HG03439 (cell line): ENCODE results near the gene MYO3B.
"Not testable (repeated sequence)": the region's sequence is repeated elsewhere in the genome, so short reads cannot be mapped to it uniquely, and the experiment has no call there.

Experiments used
- ATAC-seq: cut with Tn5 transposase; IDR thresholded peaks from one replicate; pipeline ENCODE4 v1.9.1; 2021; ENCODE audit warnings: mild to moderate bottlenecking, moderate library complexity; ENCODE audit not compliant: unreplicated experiment

MYO3B gene

GRCh38 chr2:170401187-170401586 is 223.2 kb downstream of the MYO3B start:
- ATAC-seq: no peak

DNA sequence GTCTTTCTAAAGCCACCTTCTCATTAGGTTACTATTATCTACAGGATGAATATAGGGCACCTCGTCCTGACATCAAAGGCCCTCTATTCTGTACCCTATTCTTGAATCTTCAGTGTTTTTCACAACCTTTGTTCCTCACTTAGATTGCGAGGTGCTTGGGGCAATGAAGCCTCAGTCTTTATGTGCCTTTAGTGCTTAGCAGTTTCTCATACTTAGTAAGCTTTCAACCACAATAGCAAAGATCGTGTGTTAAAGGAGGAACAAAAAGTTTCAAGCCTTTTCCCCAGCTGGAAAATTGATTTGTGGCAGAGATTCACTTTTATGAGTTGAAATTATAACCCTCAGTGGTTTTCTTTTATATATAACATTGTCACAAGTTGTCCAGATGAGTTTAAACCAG is 226.9 kb downstream of the MYO3B start:
- no peak for ATAC-seq

DNA sequence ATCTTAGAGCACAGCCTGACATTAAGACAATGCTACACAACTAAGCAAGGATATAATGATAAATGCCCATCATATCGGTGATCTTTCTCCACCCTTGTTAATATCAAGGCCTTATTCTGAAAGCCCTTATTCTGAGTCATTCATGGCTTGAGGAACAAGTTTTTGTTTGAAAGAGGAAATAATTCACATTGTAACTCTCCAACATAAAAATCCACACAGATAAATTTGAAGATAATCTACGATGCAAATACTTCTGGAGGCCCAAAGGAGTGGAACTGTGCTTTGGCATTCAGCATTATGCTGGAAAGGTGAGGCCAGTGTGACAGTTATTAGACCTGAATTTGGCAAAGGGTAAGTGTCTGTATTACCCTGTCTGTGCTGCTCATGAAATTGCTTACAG is 227.4 kb downstream of the MYO3B start:
- no peak for ATAC-seq

- ATAC-seq: no peak
Observed at GRCh38 chr2:170408461-170409163, 230.7 kb downstream of the MYO3B start.

DNA sequence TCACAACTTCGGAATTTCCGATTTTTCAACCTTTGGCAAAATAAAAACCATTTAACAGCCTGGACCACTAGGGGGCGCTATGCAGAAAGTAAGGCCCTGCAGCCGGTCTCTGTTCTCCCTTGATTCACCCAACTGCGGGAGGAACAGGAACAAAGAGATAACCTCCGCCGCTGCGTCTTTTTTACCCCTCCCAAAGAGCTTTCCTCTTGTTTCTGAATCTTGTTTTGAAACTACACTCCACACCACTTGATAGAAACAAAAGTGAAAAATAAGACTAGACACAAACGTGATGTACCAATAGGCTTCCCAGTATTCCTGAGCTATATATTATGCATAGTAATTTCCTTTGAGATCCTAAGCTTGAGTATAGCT is 231.2 kb downstream of the MYO3B start:
- ATAC-seq: no peak

- no peak for ATAC-seq
Observed at GRCh38 chr2:170411660-170412059, 233.7 kb downstream of the MYO3B start.

DNA sequence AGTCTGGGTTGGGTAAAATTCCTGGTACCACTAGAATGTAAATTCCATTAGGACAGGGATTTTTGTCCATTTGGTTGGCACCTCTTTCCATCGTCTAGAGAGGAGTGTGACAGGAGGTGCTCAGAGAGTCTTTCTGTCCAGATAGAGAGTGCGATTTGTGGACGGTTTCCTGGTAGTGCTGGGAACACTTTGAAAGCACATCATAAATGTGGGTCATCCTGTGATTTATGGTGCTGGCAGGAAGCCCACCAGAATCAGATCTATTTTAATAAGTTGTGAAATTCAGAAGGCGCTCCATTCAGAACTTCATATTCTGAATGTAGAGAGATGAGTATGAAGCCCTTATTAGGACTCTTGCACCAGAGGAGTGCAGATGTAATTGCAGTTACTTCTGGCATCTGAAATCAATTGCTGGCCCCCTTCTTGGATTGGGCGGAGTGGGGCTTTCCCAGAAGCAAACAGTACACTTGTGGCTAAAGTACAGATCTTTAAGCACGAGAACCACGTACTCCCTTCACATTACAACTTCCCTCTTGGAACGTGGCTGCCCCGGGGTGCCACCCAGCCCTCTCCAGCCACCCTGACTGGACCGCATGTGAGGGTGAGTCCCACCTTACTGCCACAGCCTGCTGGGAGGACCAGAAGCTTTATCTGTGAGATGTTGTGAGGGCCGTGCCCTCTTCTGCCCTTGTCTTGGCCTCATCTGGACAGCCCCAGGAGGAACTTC is 243.2 kb downstream of the MYO3B start:
- ATAC-seq: no peak

GRCh38 chr2:170423919-170424318 is 246.0 kb downstream of the MYO3B start:
- ATAC-seq: no peak

GRCh38 chr2:170425281-170425751 is 247.4 kb downstream of the MYO3B start:
- no peak for ATAC-seq

GRCh38 chr2:170428868-170429267 is 250.9 kb downstream of the MYO3B start:
- ATAC-seq: no peak

- no peak for ATAC-seq
Observed at GRCh38 chr2:170432823-170433222, 254.9 kb downstream of the MYO3B start.

DNA sequence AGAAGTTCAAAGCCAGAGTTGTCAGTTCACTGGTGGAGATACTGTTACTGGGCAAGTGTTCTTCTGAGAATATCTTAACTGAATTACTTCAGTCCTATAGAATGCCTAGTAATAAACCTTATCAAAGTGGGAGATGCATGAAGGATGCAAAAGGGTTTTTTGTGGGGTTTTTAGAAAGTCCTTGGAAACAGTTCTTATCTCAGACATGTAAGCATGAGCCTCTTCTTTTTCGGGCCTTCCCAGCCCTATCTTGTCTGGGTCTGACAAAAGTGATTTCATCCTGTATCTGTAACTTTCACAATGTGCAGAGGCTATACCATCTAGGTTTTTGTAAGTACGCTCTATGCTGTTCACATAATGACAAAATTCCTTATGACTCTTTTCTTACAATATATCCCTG is 255.5 kb downstream of the MYO3B start:
- no peak for ATAC-seq

DNA sequence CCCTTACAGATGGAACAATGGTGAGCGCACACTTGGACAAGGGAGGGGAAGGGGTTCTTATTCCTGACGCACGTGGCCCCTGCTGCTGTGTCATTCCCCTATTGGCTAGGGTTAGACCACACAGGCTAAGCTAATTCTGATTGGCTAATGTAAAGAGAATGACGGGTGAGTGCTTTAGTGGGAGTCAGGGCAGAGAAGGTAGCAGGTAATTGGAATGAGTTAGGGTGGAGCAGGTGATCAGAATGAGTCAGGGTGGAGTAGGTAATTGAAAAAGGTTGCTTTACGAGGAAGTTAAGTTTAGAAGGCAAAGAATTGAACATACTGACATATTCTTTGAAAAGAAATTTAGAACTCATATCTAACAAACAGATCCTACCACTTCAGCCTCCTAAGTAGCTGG is 256.4 kb downstream of the MYO3B start:
- ATAC-seq: not testable (repeated sequence)

- no peak for ATAC-seq
Observed at GRCh38 chr2:170434900-170435621, 257.1 kb downstream of the MYO3B start.

GRCh38 chr2:170436077-170436943 is 258.4 kb downstream of the MYO3B start:
- ATAC-seq: no peak

DNA sequence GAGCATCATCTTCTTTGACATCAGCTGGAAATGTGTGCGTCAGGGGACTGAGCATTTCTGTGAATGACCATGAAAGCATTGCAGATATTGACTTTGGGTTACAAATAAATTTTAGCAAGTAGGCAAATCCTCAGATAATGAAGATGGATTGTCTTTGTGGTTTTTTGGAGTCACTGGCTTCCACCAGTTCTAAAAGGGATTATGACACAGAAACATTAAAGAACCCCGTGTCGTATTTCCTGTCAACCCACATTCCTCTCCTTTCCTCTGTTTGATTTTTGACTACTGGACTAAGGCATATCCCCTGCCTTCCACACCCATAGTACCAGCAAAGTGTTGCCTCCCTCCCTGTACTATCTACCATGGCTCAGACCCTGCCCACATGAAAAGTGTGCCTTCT is 268.1 kb downstream of the MYO3B start:
- ATAC-seq: no peak

DNA sequence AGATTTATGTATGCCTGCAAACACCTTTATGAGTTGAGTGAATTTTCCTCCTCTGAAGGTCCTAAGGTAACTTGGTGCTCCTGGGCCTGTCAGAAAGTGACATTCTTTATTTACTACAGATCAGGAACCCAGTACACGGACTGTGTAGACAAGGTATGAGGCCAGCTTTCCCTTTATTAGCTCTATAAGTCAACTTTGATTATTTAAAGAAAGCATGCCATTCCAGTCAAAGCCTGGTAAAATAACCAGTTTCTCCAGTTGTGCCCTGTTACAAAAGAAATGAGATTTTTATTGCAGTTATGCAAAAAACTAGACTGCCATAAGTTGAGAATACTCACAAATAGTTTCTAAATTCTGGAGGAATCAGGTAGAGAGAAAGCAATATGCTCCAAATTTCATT is 271.1 kb downstream of the MYO3B start:
- ATAC-seq: no peak

GRCh38 chr2:170454471-170455372 is 276.8 kb downstream of the MYO3B start:
- no peak for ATAC-seq

- ATAC-seq: no peak
Observed at GRCh38 chr2:170455617-170456426, 277.9 kb downstream of the MYO3B start.
